Hematopoietic multipotent progenitor cell treated with erythropoietin and hydrocortisone succinate and interleukin-3 and kit ligand, for 15 days (in vitro differentiated cells): ENCODE results near the gene PSMF1.
"Not testable (repeated sequence)": the region's sequence is repeated elsewhere in the genome, so short reads cannot be mapped to it uniquely, and the experiment has no call there.

Source experiments
- DNase-seq: peaks from one replicate; pipeline ENCODE4 v3.0.0-alpha.2; 2015; ENCODE audit warnings: low spot score

PSMF1 gene

DNA sequence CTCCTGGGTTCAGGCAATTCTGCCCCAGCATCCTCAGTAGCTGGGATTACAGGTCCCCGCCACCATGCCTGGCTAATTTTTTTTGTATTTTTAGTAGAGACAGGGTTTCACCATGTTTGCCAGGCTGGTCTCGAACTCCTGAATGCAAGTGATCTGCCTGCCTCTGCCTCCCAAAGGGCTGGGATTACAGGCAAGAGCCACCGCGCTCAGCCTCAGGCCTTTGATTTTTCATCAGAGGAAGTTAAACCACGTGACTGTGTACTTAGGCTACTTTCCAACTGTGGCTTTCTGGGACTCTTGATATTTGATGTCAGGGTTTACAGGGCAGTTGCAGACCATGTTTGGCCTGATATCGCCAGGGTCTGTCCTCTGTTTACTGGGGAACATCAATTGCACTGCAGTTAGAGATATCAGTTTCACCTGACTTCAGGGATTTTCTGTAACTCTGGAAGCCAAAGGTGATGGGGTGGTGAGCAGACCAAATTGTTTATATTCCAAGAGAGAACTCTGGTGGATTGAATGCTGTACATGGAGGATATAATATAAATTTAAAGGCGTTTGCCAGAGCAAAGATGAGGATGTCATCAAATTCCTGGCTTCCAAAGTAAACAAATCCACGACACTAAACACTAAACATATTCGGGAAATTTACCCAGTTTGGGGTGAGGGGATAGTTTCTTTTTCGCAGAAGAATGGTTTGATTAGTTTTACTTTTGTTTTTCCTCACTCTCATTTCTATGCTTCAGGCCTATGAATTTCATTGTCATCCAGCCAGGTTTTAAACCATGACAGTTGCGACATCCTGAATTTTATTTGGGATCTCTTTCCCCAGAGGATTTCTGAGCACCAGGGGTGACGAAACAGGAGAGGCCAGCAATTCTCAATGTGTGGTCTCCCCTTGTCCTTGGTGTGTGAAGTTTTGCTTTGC is 4.2 kb downstream of the PSMF1 start:
- peak; percentile 80 for DNase-seq

DNA sequence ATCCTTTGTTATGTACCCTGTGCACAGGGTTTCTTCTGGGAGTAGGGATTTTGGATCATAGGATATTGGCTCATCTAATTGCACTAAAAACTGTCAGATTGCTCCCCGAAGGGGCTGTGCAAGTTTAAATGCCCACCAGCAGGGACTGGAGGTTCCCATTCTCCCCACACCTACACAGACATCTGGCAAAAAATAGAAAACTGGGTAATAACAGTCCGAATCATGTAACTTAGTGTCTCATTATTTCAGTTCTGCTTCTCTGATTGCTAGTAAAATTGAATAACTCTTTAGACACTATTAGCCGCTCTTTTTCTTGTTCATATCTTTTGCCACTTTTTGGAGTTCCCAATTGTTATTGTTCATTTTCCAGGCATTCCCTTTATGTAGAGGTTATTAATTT is 5.3 kb downstream of the PSMF1 start:
- DNase-seq: no peak

DNA sequence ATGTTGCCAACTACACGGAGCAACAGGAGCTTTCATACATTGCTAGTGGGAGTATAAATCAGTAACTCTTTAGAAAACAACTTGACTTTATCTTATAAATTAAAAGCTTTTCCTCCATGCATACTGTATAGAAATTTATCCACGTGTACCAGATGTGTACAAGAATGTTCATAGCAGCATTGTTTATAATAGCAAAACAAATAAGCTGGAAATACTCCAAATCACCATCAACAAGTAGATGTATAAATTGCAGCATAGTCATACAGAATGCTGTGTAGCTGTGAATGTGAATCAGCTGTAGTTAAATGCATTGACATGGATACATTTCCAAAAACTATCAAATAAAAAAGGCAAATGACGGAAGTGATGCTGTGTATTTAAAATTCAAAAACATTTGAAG is 6.0 kb downstream of the PSMF1 start:
- peak; percentile 20 for DNase-seq

DNA sequence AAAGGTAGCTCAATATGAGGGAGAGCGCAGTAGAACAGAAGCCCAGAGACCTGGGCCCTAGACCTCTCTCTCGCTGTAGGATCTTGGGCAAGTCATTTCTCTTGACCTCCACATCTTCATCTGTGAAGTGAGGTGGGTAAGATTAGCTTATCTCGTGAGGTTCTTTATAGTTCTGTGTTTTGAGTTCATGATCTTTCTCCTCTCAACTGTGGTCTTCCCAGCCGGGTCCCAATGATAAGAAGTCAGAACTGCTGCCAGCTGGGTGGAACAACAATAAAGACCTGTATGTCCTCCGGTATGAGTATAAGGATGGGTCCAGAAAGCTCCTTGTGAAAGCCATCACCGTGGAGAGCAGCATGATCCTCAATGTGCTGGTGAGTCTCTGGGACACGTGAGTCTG is 6.9 kb downstream of the PSMF1 start:
- peak; percentile 37 for DNase-seq

DNA sequence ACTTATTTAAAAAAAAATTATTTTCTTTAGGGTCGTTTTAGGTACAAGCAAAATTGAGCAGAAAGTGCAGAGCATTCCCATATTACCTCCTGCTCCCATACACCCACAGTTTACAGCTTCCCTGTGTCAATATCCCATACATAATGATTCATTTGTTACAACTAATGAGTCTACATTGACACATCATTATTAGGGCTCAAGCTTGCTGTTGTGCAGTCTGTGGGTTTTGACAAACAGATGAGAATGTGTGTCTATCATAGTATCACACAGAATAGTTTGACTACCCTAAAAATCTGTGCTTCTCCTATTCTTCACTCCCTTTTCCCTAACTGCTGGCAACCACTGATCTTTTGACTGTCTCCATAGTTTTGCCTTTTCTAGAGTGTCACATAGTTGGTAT is 9.4 kb downstream of the PSMF1 start:
- DNase-seq: no peak

DNA sequence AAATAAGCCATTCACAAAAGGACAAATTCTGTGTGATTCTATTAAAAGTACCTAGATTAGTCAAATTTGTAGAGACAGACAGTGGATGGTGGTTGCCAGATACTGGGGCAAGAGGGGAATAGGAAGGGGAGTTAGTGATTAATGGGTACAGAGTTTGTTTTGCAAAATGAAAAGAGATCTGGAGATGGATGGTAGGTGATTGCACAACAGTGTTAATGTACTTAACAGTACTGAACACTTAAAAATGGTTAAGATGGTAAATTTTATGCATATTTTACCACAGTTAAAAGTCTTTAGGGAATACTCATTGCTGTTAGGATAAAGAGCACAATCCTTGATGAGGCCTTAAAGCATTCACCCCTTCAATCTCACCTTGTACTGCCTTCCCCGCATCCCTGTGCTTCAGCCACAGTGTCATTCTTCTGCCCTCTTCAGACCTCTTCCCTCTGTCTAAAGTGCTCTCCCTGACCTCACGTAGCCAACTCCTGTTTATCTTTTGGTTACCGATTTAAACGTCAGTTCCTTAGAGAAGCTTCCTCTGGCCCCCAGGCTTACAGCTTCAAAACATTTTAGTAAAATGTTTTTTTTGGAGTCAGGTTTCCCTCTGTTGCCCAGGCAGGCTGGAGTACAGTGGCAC is 11.8 kb downstream of the PSMF1 start:
- DNase-seq: no peak

DNA sequence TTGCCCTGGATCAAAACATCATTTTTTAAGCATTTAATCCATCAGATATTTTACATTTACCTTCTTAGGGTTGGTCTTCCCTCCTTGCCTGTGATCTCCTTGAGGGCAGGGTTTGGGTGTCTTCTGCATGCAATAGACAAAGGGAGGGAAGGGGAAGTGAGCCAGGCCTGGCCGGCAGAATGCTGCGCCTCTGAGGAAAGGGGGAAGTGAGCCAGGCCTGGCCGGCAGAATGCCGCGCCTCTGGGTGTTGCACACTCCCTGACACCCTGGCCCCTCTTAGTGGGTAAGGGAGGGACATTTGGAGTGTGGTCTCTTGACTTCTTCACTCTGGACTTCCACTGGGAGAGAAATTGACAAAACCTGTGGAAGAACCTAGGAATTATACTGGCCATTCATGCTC is 12.4 kb downstream of the PSMF1 start:
- DNase-seq: no peak

DNA sequence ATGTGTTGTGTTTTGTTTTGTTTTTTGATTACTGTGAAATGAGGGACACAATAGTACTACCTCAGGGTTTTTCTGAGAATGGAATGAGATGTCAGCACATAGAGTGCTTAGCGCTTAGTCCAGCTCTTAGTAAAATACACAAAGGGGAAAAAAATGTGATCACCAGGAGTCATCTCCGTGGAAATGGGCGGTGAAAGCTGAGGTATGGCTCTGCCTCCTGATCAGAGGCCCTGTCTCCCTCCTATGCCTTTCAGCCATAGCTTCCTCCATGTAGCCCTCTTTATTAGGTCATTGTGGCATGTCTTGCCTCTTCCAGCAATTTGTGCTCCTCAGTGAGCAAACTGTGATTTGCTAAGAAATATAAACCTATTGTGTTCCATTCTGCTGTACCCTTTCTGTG is 13.0 kb downstream of the PSMF1 start:
- no peak for DNase-seq

DNA sequence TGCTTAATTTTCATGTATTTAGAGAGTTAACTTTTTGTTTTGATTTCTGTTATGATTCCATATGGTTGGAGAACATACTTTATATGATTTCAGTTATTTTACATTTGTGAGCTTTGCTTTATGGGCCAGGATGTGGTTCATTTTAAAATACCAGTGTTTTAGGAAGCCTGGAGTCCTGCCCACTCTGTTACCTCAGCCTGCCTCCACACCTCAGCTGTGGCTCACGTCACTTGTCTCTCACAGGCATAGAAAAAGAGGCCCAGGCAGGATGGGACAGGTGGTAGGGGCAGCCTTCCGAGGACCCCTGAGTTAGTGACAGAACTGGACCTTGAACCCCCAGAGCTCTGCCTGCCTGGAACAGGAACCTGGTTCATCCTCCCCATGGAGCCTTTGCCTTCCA is 16.0 kb downstream of the PSMF1 start:
- DNase-seq: no peak

DNA sequence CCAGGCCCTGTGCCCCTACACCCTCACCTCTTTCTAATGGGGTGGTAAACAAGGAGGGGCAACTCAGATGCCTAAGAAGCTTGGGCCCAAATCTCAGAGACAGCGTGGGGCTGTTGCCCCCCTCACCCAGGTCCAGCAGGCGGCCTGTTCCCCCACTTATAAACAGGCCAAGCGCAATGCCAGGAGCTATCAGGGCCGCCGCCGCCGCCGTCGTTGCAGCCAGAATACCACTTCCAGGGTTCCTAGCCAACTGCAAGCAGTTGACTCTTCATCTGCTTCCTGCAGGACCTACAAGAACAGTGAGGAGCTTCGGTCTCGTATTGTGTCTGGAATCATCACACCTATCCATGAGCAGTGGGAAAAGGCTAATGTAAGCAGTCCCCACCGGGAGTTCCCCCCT is 16.4 kb downstream of the PSMF1 start:
- no peak for DNase-seq

DNA sequence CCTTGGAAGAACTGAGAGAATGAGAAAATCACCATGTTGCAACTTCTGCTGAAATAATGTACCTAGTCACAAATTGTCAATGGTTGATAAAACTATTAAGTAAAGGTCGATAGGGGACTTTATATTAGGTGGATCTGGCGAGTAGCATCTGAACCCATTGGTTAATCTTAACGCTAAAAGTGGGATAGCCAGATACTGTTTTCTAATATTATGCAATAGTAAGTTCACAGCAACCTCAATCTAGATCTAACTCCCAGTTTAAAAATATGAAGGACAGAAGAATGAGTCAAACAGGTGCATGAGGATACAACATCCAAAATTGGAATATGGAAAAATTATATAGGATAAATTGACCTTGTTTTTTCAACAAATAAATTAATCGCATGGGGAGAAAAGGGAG is 18.8 kb downstream of the PSMF1 start:
- no peak for DNase-seq

DNA sequence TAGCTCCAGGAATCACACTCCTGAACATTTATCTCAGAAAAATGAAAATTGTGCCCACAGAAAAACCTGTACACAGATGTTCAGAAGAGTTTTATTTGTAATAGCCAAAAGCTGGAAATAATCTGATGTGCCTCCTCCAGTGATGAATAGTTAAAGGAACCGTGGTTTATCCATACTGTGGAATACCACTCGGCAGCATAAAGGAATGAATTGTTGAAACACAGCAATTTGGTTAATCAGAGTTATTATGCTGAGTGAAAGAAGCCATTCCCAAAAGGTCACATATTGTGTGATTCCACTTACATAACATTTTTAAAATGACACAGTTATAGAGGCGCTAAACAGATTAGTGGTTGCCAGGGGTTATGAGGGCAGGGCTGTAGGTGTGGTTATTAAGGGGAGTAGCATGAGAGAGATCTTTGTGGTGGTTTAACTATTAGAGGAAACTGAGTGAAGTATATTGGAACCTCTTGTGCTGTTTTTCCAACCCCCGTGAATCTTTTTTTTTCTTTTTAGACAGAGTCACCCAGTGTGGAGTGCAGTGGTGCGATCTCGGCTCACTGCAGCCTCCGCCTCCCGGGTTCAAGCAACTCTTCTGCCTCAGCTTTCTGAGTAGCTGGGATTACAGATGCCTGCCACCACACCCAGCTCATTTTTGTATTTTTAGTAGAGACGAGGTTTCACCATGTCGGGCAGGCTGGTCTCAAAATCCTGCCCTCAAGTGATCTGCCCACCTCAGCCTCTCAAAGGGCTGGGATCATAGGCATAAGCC is 26.2 kb downstream of the PSMF1 start:
- peak; percentile 39 for DNase-seq

DNA sequence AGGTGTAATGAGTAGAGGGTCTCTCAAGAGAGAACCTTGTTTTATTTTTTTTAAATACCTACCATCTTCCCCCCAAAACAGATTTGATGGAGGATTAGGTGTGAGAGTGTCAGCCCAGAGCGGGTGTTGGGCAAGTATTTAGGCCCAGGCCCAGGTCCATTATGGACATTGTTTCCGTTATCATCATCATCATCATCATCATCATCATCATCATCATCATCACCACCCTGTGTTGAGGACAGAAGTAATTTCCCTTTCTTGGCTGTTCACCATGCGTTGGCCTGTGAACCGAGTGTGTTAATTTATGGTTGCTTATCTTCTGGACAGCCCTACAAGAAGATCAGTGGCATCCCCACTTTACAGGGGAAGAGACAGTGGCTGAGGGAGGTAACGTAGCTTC is 28.6 kb downstream of the PSMF1 start:
- no peak for DNase-seq

DNA sequence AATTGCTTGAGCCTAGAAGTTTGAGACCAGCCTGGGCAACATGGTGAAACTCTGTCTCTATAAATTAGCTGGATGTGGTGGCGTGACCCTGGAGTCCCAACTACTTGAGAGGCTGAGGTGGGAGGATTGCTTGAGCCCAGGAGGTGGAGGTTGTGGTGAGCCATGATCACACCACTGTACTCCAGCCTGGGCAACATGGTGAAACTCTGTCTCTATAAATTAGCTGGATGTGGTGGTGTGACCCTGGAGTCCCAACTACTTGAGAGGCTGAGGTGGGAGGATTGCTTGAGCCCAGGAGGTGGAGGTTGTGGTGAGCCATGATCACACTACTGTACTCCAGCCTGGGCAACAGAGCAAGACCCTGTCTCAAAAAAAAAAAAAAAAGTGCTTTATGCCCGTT is 31.4 kb downstream of the PSMF1 start:
- not testable (repeated sequence) for DNase-seq

DNA sequence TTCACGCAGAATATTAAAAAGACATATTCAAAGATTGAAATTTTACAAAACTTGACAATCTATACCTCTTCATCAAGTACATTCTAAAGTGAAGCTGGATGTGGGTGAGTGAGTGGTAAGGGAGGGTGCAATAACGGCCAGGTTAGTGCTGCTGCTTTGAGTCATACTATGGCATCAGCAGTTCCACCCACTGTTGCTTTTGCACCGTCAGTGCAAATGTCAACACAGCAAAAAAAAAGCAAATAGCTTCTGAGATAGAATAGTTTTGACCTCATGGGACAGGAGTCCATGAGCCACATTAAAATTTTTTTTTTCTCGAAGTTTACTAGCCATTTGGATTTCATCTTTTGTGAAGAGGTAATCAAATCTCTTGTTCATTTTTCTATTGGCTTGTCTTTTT is 31.8 kb downstream of the PSMF1 start:
- DNase-seq: peak; percentile 49

DNA sequence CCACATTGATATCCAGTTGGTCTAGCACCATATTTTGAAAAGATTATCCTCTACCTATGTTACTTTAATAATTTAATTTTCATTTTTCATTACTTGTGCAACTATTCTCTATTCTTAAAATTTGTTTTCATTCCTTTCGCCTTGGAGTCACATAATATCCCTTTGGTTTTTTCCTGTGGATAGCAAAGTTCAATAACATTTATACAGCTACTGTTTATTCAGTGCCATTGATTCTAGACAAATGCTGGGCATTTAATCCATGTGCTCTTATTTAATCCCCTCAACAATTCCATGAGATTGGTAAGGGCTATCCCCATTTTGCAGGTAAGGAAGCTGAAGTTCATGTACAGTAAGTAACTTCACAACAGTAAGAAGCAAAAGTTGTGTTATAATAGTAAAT is 32.6 kb downstream of the PSMF1 start:
- no peak for DNase-seq

DNA sequence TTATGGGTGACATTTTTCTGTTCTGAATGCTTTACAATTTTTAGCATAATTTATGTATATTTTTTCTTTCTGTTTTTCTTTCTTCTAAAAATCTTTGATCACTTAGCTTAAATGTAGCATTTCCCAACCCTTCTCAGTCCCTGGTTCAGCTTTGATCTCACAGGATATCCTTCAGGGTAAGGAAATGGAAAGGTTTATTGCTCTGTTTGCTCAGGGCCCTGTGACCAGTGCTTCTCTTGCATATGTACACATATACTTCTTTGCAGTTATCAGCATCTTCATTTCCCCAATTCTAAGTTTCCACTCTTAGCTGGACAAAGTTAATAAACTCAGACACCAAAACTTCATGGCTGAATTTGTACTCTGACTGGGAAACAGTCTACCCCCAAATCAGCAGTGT is 35.8 kb downstream of the PSMF1 start:
- no peak for DNase-seq

DNA sequence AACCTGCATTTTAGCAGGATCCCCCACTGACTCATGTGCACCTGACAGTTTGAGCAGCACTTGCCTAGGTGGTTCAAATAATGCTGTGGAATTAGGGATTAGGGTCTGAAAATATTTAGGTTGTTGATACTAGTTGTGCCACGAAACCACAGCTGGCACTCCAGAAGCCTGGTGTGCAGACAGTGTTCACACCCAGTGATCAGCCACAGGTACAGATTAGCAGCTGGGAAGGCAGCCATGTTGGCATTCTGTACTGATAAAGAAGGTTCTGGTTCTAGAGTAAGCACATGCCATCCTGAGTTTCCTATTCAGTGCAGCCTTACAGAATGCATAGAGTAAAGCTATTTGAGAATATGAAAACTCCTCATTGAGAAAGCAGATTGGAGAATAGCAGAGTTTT is 36.3 kb downstream of the PSMF1 start:
- DNase-seq: peak; percentile 46

DNA sequence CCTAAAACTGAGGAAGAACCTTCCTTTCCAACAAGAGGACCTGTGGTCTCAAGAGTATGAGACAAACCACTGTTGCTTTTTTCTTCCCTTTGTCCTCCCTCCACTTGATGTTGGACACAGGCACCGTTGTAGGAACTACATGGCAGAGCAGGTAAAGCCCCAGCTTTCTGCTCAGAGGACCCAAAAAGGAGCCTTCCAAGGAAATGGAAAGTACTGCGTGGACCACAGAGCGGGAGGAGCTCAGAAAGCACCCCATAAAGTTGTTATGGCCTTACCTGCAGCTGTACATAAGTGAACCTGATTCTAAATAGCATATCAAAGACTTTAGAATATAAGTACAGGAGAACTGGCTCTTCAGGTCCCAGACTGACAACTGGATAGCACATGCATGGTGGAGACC is 36.9 kb downstream of the PSMF1 start:
- DNase-seq: no peak

DNA sequence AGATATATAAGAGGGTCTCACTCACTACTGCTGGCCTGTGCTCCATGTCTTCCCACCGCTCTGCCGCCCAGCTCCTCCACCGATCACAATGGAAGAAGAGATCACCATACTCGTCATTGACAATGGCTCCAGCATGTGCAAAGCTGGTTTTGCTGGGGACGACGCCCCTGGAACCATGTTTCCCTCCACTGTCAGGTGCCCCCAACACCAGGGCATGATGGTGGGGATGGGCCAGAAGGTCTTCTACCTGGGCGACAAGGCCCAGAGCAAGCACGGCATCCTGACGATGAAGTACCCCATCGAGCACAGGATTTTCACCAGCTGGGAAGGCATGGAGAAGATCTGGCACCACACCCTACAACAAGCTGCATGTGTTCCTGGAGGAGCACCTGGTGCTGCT is 42.1 kb downstream of the PSMF1 start:
- no peak for DNase-seq

DNA sequence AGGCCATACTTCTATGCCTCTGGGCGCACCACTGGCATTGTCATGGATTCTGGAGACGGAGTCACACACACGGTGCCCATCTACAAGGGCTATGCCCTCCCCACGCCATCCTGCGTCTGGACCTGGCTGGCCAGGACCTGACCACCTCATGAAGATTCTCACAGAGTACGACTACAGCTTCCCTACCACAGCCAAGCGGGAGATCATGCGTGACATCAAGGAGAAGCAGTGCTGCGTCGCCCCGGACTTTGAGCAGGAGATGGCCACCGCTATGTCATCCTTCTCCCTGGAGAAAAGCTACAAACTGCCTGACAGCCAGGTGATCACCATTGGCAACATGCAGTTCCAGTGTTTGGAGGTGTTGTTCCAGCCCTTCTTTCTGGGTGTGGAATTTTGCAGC is 42.6 kb downstream of the PSMF1 start:
- DNase-seq: no peak

DNA sequence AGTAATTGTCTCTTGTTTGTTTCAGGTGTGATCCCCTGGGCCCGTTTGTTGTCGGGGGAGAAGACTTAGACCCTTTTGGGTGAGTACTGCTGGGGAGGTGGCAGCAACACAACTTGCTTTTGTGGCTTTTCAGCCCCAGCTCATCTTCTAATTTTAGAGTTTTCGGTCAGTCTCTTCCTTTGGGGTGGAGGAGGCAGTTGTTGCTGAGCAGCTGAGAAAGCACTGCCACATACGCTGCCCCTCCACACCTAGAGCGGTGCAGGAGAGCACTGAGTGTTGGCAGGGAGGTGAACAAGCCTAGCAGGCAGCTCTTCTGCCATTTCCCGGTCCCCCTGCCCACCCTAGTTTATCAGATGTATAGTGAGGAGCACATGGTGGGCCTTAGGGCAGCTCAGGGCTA is 44.7 kb downstream of the PSMF1 start:
- no peak for DNase-seq

DNA sequence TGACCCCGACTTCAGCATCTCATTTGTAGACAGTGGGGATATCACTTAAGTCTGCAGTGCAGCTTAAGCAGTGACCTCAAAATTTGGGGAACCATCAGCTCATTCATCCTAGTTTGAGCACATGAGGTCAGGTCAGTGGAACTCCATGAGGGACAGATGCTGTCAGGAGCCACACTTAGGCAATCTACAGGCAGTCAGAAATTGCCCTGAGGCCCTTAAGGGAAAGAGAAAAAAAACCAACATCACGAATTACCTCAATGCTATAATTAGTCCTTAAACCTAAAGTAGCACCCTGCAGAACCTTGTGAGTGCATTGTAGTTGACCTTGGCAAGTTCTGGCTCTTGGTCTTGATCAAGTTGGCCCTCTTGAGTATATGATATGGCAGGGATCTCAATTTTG is 45.3 kb downstream of the PSMF1 start:
- DNase-seq: no peak
